ENCODE data around the gene AP3M1. TPM values are rescaled to one million over a fixed set of nuclear protein-coding genes. Genes with fewer than 3 reads are reported as not detected.
A peak's percentile ranks its signal among the peaks of the same experiment; 100 is the strongest.

The AP3M1 gene
- total RNA-seq, 1 donor: 51.4 TPM

- DNase-seq (ENCODE audit: low read depth): no peak
- no peak overlapping the region for H3K4me3 ChIP-seq (ENCODE audit: low read depth, low read length)
- TF ChIP-seq, protein P1, sequence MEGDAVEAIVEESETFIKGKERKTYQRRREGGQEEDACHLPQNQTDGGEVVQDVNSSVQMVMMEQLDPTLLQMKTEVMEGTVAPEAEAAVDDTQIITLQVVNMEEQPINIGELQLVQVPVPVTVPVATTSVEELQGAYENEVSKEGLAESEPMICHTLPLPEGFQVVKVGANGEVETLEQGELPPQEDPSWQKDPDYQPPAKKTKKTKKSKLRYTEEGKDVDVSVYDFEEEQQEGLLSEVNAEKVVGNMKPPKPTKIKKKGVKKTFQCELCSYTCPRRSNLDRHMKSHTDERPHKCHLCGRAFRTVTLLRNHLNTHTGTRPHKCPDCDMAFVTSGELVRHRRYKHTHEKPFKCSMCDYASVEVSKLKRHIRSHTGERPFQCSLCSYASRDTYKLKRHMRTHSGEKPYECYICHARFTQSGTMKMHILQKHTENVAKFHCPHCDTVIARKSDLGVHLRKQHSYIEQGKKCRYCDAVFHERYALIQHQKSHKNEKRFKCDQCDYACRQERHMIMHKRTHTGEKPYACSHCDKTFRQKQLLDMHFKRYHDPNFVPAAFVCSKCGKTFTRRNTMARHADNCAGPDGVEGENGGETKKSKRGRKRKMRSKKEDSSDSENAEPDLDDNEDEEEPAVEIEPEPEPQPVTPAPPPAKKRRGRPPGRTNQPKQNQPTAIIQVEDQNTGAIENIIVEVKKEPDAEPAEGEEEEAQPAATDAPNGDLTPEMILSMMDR (IDR thresholded peaks at IDR 0.05; ENCODE audit: insufficient read depth, low read depth, low read length): no peak
These were observed 16.5 kb downstream of the AP3M1 start for GRCh38 chr10:74133923-74134820.

DNA sequence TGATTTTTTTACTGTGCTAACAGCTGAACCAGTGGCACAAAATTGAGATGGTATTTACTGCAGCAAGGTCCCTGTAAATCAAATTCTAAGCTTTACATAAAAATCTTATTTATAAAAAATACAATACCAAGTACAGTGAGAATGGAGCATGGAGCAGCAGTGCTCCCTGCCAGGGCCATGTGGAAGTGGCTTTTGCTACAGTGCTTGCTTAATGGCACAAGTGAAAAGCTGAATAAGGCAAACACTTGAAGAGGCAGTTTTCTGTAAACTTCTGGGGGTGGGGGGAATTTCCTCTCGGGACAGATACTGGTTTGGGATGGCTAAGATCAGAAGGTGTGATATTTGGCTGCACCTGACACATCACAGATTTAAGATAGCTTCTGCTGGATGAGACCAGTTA, 27.5 kb downstream of the AP3M1 start:
- DNase-seq (ENCODE audit: low read depth): no peak
- H3K4me3 ChIP-seq (ENCODE audit: low read depth, low read length): no peak overlapping the region
- TF ChIP-seq, protein P1 (IDR thresholded peaks at IDR 0.05; ENCODE audit: insufficient read depth, low read depth, low read length): no peak

DNA sequence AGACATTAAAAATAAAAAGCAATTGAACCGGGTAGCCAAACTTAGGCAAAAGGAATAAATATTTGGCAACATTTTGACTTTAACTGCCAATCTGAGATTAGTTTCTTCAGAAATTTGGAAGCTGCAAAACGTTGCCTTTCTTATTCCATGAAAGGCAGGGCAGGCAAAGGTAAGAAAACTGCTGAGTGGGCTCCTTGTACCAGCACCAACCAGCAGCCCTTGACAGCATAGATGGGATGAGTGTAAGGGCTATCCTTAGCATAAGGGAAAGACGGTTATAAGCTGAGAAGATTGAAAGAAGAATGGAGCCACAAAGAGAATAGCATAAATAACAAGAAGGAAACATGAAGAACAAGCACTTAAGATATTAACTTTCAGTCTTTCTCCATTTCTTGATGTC, 28.6 kb downstream of the AP3M1 start:
- no peak overlapping the region for H3K4me3 ChIP-seq (ENCODE audit: low read depth, low read length)
- DNase-seq (ENCODE audit: low read depth): no peak
- TF ChIP-seq, protein P1 (IDR thresholded peaks at IDR 0.05; ENCODE audit: insufficient read depth, low read depth, low read length): no peak

DNA sequence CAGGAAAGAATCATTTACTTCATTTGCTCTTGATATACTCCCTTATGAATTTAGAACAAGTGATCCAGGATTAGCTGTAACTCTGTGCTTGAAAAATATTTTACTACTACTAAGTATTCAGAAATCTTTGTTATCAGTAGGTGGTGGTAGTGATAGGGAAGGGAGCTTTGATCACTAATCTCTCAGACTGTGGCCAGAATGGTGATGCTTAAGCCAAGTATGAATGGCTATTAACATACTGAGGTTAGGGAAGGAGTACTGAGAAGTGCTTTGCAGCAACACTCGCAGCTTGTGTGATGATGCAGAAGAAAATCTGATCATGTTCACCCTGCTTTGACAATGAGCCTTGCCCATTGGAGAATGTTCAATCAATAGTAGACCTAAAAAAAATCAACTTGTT, 29.3 kb downstream of the AP3M1 start:
- DNase-seq (ENCODE audit: low read depth): peak; percentile 37
- H3K4me3 ChIP-seq (ENCODE audit: low read depth, low read length): no peak overlapping the region
- TF ChIP-seq, protein P1 (IDR thresholded peaks at IDR 0.05; ENCODE audit: insufficient read depth, low read depth, low read length): no peak

DNA sequence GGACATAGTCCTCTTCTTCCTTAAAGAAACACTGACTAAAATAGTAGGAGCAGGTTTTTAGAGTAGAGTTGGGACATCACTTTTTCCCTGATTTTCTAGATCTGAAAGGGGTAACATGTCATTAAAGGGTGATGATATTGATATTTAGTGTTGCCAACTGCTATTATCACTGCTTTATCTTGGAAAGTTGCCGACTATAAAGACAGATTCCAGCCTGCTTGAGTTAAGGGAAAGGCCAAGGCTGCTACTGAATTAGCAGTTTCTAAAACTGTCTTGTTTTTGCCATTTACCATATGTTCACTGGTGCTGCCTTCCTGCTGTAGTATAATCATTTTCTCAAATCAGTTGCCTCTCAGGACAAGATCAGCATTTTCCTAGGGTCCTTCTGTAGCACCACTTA, 29.7 kb downstream of the AP3M1 start:
- H3K4me3 ChIP-seq (ENCODE audit: low read depth, low read length): no peak overlapping the region
- peak; percentile 28 for DNase-seq (ENCODE audit: low read depth)
- TF ChIP-seq, protein P1 (IDR thresholded peaks at IDR 0.05; ENCODE audit: insufficient read depth, low read depth, low read length): no peak

GRCh38 chr10:74118804-74119203, 31.8 kb downstream of the AP3M1 start:
- DNase-seq (ENCODE audit: low read depth): no peak
- TF ChIP-seq, protein P1 (IDR thresholded peaks at IDR 0.05; ENCODE audit: insufficient read depth, low read depth, low read length): no peak
- H3K4me3 ChIP-seq (ENCODE audit: low read depth, low read length): no peak overlapping the region
